Keratinocyte (primary cell): Measurements from ENCODE around the gene ISM1. TPM values are rescaled to one million over a fixed set of nuclear protein-coding genes. Genes with fewer than 3 reads are reported as not detected.

Experiments
- DNase-seq: peaks from one replicate; pipeline ENCODE4 v3.0.0-alpha.2; 2011; ENCODE audit warnings: low read depth, missing footprints, low spot score
- FAIRE-seq: peaks from 2 replicates; lab custom pipeline; 2011; peaks lifted over from hg19 to GRCh38; lab: Jason Lieb, UNC
- H2AFZ ChIP-seq: 2 replicates; pipeline ENCODE4 v1.6.0; 2012; ENCODE audit warnings: low read length, control low read depth, inconsistent platforms; ENCODE audit not compliant: control insufficient read depth
- H3K27ac ChIP-seq: 2 replicates; pipeline ENCODE4 v1.5.1; 2011; ENCODE audit warnings: low read length; ENCODE audit not compliant: control insufficient read depth, insufficient read depth
- H3K27me3 ChIP-seq: 3 replicates; pipeline ENCODE4 v1.6.0; 2011; ENCODE audit warnings: low read length; ENCODE audit not compliant: control insufficient read depth, insufficient read depth; ENCODE audit errors: extremely low read depth
- H3K36me3 ChIP-seq, 2 experiments: 2 replicates in 1 of 2; 3 replicates in 1 of 2; pipeline ENCODE4 v1.5.1; 2011; ENCODE audit warnings: low read length in 2 of 2, mild to moderate bottlenecking in 1 of 2; ENCODE audit not compliant: control insufficient read depth in 2 of 2, insufficient read depth in 2 of 2; ENCODE audit errors: extremely low read depth in 1 of 2
- H3K4me1 ChIP-seq: 3 replicates; pipeline ENCODE4 v1.5.1; 2011; ENCODE audit warnings: low read length; ENCODE audit not compliant: control insufficient read depth, insufficient read depth; ENCODE audit errors: extremely low read depth
- H3K4me2 ChIP-seq: 3 replicates; pipeline ENCODE4 v1.6.0; 2011; ENCODE audit warnings: low read depth, low read length; ENCODE audit not compliant: control insufficient read depth, insufficient read depth; ENCODE audit errors: extremely low read depth
- H3K4me3 ChIP-seq, 3 experiments: fragments of 200-600 bp in 1 of 3; sonication (generic) in 1 of 3; 2 replicates in 2 of 3; 3 replicates in 1 of 3; pipeline ENCODE4 v1.5.1; 2011 to 2016; ENCODE audit warnings: low read length in 3 of 3, mild to moderate bottlenecking in 3 of 3, control low read depth in 2 of 3, inconsistent platforms in 1 of 3, low read depth in 1 of 3, mixed read lengths in 1 of 3, mixed run types in 1 of 3, moderate library complexity in 1 of 3; ENCODE audit not compliant: control insufficient read depth in 2 of 3, insufficient read depth in 2 of 3; ENCODE audit errors: extremely low read depth in 1 of 3
- H3K79me2 ChIP-seq: 2 replicates; pipeline ENCODE4 v1.6.0; 2012; ENCODE audit warnings: low read length; ENCODE audit not compliant: control insufficient read depth, insufficient read depth
- H3K9ac ChIP-seq: 3 replicates; pipeline ENCODE4 v1.6.0; 2011; ENCODE audit warnings: low read length; ENCODE audit not compliant: control insufficient read depth, insufficient read depth; ENCODE audit errors: extremely low read depth
- H3K9me1 ChIP-seq: 3 replicates; pipeline ENCODE4 v1.6.0; 2011; ENCODE audit warnings: low read length; ENCODE audit not compliant: control insufficient read depth, insufficient read depth; ENCODE audit errors: extremely low read depth
- H3K9me3 ChIP-seq: 2 replicates; pipeline ENCODE4 v1.5.1; 2012; ENCODE audit warnings: low read depth, low read length; ENCODE audit not compliant: control insufficient read depth
- H4K20me1 ChIP-seq: 3 replicates; pipeline ENCODE4 v1.6.0; 2011; ENCODE audit warnings: low read length; ENCODE audit not compliant: control insufficient read depth, insufficient read depth; ENCODE audit errors: extremely low read depth
- CTCF ChIP-seq, 3 experiments: IDR thresholded peaks in 1 of 3; conservative IDR thresholded peaks in 1 of 3; optimal IDR thresholded peaks in 1 of 3; 2 replicates in 2 of 3; 3 replicates in 1 of 3; pipeline versions ENCODE3 to v1.5.1; 2011; ENCODE audit warnings: low read length in 3 of 3, mild to moderate bottlenecking in 3 of 3, moderate library complexity in 2 of 3, control low read depth in 1 of 3, inconsistent platforms in 1 of 3; ENCODE audit not compliant: insufficient read depth in 2 of 3; ENCODE audit errors: extremely low read depth in 1 of 3
- EZH2 ChIP-seq: IDR thresholded peaks from one replicate; pipeline ENCODE4 v1.6.1; 2012; ENCODE audit warnings: inconsistent platforms, mild to moderate bottlenecking, low read length, moderate library complexity
- dilution Hi-C: fragments of 300-500 bp; cut with MboI; formaldehyde crosslinking; loops from one replicate; pipeline ENCODE4 v1.7.0; 2020; ENCODE audit warnings: low sequenced_read_pairs; ENCODE audit not compliant: extremely low pct_ligation_motif_present
- polyA plus RNA-seq, 5 experiments: library from polyadenylated mRNA; depleted of rRNA in 3 of 5; stranded (reverse) in 3 of 5; stranded (forward) in 1 of 5; unstranded in 1 of 5; fragments of >200 nt; gene quantifications; 1 replicate in 1 of 5; 2 replicates in 3 of 5; 3 replicates in 1 of 5; pipeline versions ENCODE4 v1.2.1 to v1.2.3, GENCODE V29; 2011 to 2012; ENCODE audit warnings: missing spikeins in 2 of 5, low read depth in 1 of 5, low replicate concordance in 1 of 5

ISM1 gene
- polyA plus RNA-seq, 1 donor (not counting 4 experiments of a cell fraction or from before 2014, with no cell fraction given) = 3.3 TPM

GRCh38 chr20:13200767-13201500 lies 20.1 kb upstream of the ISM1 start:
- no peak for FAIRE-seq
- Histone ChIP-seq H3K4me1 (peaks cover 6% of the 10 kb centered on the region), H3K4me2 (no peak overlapping the region)

GRCh38 chr20:13202565-13202964 lies 18.5 kb upstream of the ISM1 start:
- no peaks in the 10 kb centered on the region for H3K36me3 ChIP-seq
- H3K4me3 ChIP-seq = no peak overlapping the region
- no peaks in the 10 kb centered on the region for H3K9me3 ChIP-seq
- TF ChIP-seq CTCF (optimal IDR thresholded peaks at IDR 0.05 in 1 of 3, IDR thresholded peaks at IDR 0.05 in 1 of 3, conservative IDR thresholded peaks at IDR 0.05 in 1 of 3; ENCODE audit: extremely low read depth in 1 of 3, insufficient read depth in 2 of 3, low read length in 3 of 3) (no peak), EZH2 (no peak)
- H3K79me2 ChIP-seq = no peaks in the 10 kb centered on the region
- no peaks in the 10 kb centered on the region for H3K9me1 ChIP-seq
- dilution Hi-C loops = no loop called here
- no peak overlapping the region for H3K9ac ChIP-seq
- peaks cover 6% of the 10 kb centered on the region for H3K4me1 ChIP-seq
- H3K4me2 ChIP-seq = no peak overlapping the region
- no peak overlapping the region for H2AFZ ChIP-seq
- FAIRE-seq (no peak), DNase-seq (no peak)
- no peak overlapping the region for H3K27ac ChIP-seq
- H4K20me1 ChIP-seq = no peaks in the 10 kb centered on the region
- no peaks in the 10 kb centered on the region for H3K27me3 ChIP-seq

More at GRCh38 chr20:13200767-13201500, 20.1 kb upstream of the ISM1 start:
- no peaks in the 10 kb centered on the region for H3K9me1 ChIP-seq
- H3K36me3 ChIP-seq = no peaks in the 10 kb centered on the region
- H3K27ac ChIP-seq = no peak overlapping the region
- no peak for DNase-seq
- dilution Hi-C loops = no loop called here
- no peak overlapping the region for H3K4me3 ChIP-seq
- TF ChIP-seq CTCF (optimal IDR thresholded peaks at IDR 0.05 in 1 of 3, IDR thresholded peaks at IDR 0.05 in 1 of 3, conservative IDR thresholded peaks at IDR 0.05 in 1 of 3; ENCODE audit: extremely low read depth in 1 of 3, insufficient read depth in 2 of 3, low read length in 3 of 3) (no peak), EZH2 (no peak)
- H3K79me2 ChIP-seq = no peaks in the 10 kb centered on the region
- H3K9ac ChIP-seq = no peak overlapping the region
- H2AFZ ChIP-seq = no peak overlapping the region
- no peaks in the 10 kb centered on the region for H4K20me1 ChIP-seq
- H3K27me3 ChIP-seq = no peaks in the 10 kb centered on the region
- H3K9me3 ChIP-seq = no peaks in the 10 kb centered on the region
